KMS-11 (cell line): ENCODE results near the gene AIFM3.

Source experiments
- H2AFZ ChIP-seq: fragments of 200-600 bp; sonication (generic); 2 replicates; pipeline ENCODE4 v1.6.1; 2016; ENCODE audit warnings: antibody characterized with exemption, mixed run types, low read depth
- H3K27ac ChIP-seq: fragments of 200-600 bp; sonication (generic); 2 replicates; pipeline ENCODE4 v1.6.1; 2016; ENCODE audit warnings: mild to moderate bottlenecking, mixed run types
- H3K27me3 ChIP-seq: fragments of 200-600 bp; sonication (generic); 2 replicates; pipeline ENCODE4 v1.6.1; 2017; ENCODE audit warnings: mild to moderate bottlenecking, low read depth, mixed run types, moderate library complexity; ENCODE audit not compliant: insufficient read depth
- H3K36me3 ChIP-seq: fragments of 200-600 bp; sonication (generic); 2 replicates; pipeline ENCODE4 v1.6.1; 2017; ENCODE audit warnings: mild to moderate bottlenecking, mixed run types; ENCODE audit not compliant: insufficient read depth
- H3K4me1 ChIP-seq: fragments of 200-600 bp; sonication (generic); 2 replicates; pipeline ENCODE4 v1.6.1; 2016; ENCODE audit warnings: mild to moderate bottlenecking, low read depth, mixed run types; ENCODE audit not compliant: poor library complexity, severe bottlenecking
- H3K4me2 ChIP-seq: fragments of 200-600 bp; sonication (generic); 2 replicates; pipeline ENCODE4 v1.7.0; 2016; ENCODE audit warnings: mild to moderate bottlenecking, mixed run types
- H3K4me3 ChIP-seq: fragments of 200-600 bp; sonication (generic); IDR thresholded peaks from 2 replicates; pipeline ENCODE4 v1.6.1; 2017; ENCODE audit warnings: low read depth, low read length, mixed read lengths; ENCODE audit not compliant: insufficient read depth
- H3K79me2 ChIP-seq: fragments of 200-600 bp; sonication (generic); 2 replicates; pipeline ENCODE4 v1.6.1; 2016; ENCODE audit warnings: low read depth, mixed run types; ENCODE audit not compliant: insufficient read depth
- H3K9ac ChIP-seq: fragments of 200-600 bp; sonication (generic); 2 replicates; pipeline ENCODE4 v1.6.1; 2016; ENCODE audit warnings: mild to moderate bottlenecking, mixed run types
- H4K20me1 ChIP-seq: fragments of 200-600 bp; sonication (generic); 2 replicates; pipeline ENCODE4 v1.6.1; 2016; ENCODE audit warnings: mild to moderate bottlenecking, mixed run types; ENCODE audit not compliant: insufficient read depth
- CTCF ChIP-seq: fragments of 200-600 bp; sonication (generic); conservative IDR thresholded peaks from 2 replicates; pipeline ENCODE4 v1.6.1; 2017; ENCODE audit warnings: low read depth, mild to moderate bottlenecking, antibody characterized with exemption, low read length, moderate library complexity, mixed read lengths

The AIFM3 gene

GRCh38 chr22:20986365-20986764, 19.3 kb downstream of the AIFM3 start:
- Histone ChIP-seq H2AFZ (no peak overlapping the region), H3K4me3 (no peak overlapping the region), H3K4me1 (peaks cover 11% of the 10 kb centered on the region), H4K20me1 (no peaks in the 10 kb centered on the region), H3K36me3 (no peaks in the 10 kb centered on the region), H3K27ac (no peak overlapping the region), H3K4me2 (no peak overlapping the region), H3K27me3 (no peaks in the 10 kb centered on the region), H3K9ac (no peak overlapping the region), H3K79me2 (no peaks in the 10 kb centered on the region)
- TF ChIP-seq CTCF: no peak

GRCh38 chr22:20987375-20987774, 20.3 kb downstream of the AIFM3 start:
- H3K27me3 ChIP-seq: no peaks in the 10 kb centered on the region
- no peaks in the 10 kb centered on the region for H3K36me3 ChIP-seq
- TF ChIP-seq CTCF: no peak
- no peak overlapping the region for H3K4me3 ChIP-seq
- no peak overlapping the region for H2AFZ ChIP-seq
- peaks cover 9% of the 10 kb centered on the region for H3K4me1 ChIP-seq
- H3K9ac ChIP-seq: no peak overlapping the region
- no peaks in the 10 kb centered on the region for H4K20me1 ChIP-seq
- no peaks in the 10 kb centered on the region for H3K79me2 ChIP-seq
- no peak overlapping the region for H3K4me2 ChIP-seq
- no peak overlapping the region for H3K27ac ChIP-seq

GRCh38 chr22:20988573-20989322, 21.7 kb downstream of the AIFM3 start:
- Histone ChIP-seq H4K20me1 (no peaks in the 10 kb centered on the region), H3K79me2 (no peaks in the 10 kb centered on the region), H3K27me3 (no peaks in the 10 kb centered on the region), H3K9ac (no peak overlapping the region), H3K4me3 (no peak overlapping the region), H3K36me3 (no peaks in the 10 kb centered on the region), H3K27ac (no peak overlapping the region), H3K4me1 (no peaks in the 10 kb centered on the region), H3K4me2 (no peak overlapping the region), H2AFZ (no peak overlapping the region)
- no peak for TF ChIP-seq CTCF

- Histone ChIP-seq H3K79me2 (no peaks in the 10 kb centered on the region), H3K4me3 (no peak overlapping the region), H3K4me2 (no peak overlapping the region), H3K36me3 (no peaks in the 10 kb centered on the region), H3K27me3 (no peaks in the 10 kb centered on the region), H4K20me1 (no peaks in the 10 kb centered on the region), H3K27ac (no peak overlapping the region), H3K9ac (no peak overlapping the region), H2AFZ (no peak overlapping the region), H3K4me1 (no peaks in the 10 kb centered on the region)
- TF ChIP-seq CTCF: no peak
Measured at GRCh38 chr22:20989323-20990138, 22.5 kb downstream of the AIFM3 start.
